NCI-H1436 treated with DMSO at 0.1 percent for 48 hours (cell line): ENCODE data around the gene TCFL5.
"Not testable (repeated sequence)": the region's sequence is repeated elsewhere in the genome, so short reads cannot be mapped to it uniquely, and the experiment has no call there.

Experiments used
- DNase-seq: peaks from one replicate; lab custom pipeline; 2025; lab: John Stamatoyannopoulos, UW

TCFL5 gene

GRCh38 chr20:62880147-62880934 lies 18.7 kb upstream of the TCFL5 start:
- no peak for DNase-seq

- DNase-seq, result no peak
Measured at GRCh38 chr20:62879275-62880146, 17.9 kb upstream of the TCFL5 start.

- no peak for DNase-seq
Measured at GRCh38 chr20:62878244-62879038, 16.8 kb upstream of the TCFL5 start.

GRCh38 chr20:62876902-62877816 lies 15.5 kb upstream of the TCFL5 start:
- no peak for DNase-seq

- DNase-seq, result no peak
Measured at GRCh38 chr20:62876501-62876901, 14.9 kb upstream of the TCFL5 start.

GRCh38 chr20:62875419-62876361 lies 14.1 kb upstream of the TCFL5 start:
- no peak for DNase-seq

GRCh38 chr20:62874964-62875344 lies 13.3 kb upstream of the TCFL5 start:
- DNase-seq, result no peak

- not testable (repeated sequence) for DNase-seq
Measured at GRCh38 chr20:62873681-62874031, 12.0 kb upstream of the TCFL5 start.

GRCh38 chr20:62873280-62873679 lies 11.7 kb upstream of the TCFL5 start:
- DNase-seq, result no peak

GRCh38 chr20:62872862-62873261 lies 11.2 kb upstream of the TCFL5 start:
- DNase-seq, result no peak

- no peak for DNase-seq
Measured at GRCh38 chr20:62872184-62872847, 10.7 kb upstream of the TCFL5 start.

GRCh38 chr20:62864207-62864606 lies 2.6 kb upstream of the TCFL5 start:
- no peak for DNase-seq

- DNase-seq, result no peak
Measured at GRCh38 chr20:62860924-62861691, 514 bp downstream of the TCFL5 start.

- DNase-seq, result no peak
Measured at GRCh38 chr20:62860391-62860923, 1.2 kb downstream of the TCFL5 start.

- DNase-seq, result no peak
Measured at GRCh38 chr20:62859721-62860120, 1.9 kb downstream of the TCFL5 start.

GRCh38 chr20:62858058-62858830 lies 3.4 kb downstream of the TCFL5 start:
- no peak for DNase-seq

GRCh38 chr20:62856931-62857619 lies 4.5 kb downstream of the TCFL5 start:
- DNase-seq, result no peak
